GM15510 (cell line): ENCODE results near the gene FLT3LG.
A peak's percentile ranks its signal among the peaks of the same experiment; 100 is the strongest.

ENCODE experiments used
- POLR2A ChIP-seq: IDR thresholded peaks from 3 replicates; pipeline ENCODE4 v1.6.1; 2011; ENCODE audit warnings: borderline replicate concordance; ENCODE audit not compliant: insufficient read length; ENCODE audit errors: extremely low read depth

The FLT3LG gene

GRCh38 chr19:49488863-49489537 is 15.0 kb downstream of the FLT3LG start:
- TF ChIP-seq POLR2A = no peak

DNA sequence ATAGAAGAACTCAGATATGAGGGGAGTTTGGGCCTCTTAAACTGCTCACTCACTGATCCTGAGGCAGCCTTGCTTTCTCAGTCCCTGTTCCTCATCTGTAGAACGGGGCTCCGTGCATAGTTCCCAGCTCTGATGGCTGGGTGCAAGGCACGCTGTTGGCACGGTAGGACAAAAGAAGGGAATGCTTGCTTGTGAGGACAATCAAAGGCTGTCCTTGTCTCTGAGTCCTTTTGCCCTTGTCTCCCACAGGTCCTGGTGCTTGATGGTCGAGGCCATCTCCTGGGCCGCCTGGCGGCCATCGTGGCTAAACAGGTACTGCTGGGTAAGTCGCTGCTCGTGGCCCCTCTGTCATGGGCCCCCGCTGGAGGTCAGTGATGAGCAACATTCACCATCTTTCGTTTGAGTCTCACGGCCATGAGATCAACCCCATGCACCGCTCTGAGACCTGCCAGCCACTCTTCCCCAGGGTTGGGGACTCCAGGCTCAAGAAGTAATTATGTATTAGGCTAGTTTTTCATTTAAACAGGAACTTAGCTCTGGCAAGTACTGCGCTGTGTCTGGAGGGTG is 15.7 kb downstream of the FLT3LG start:
- no peak for TF ChIP-seq POLR2A

DNA sequence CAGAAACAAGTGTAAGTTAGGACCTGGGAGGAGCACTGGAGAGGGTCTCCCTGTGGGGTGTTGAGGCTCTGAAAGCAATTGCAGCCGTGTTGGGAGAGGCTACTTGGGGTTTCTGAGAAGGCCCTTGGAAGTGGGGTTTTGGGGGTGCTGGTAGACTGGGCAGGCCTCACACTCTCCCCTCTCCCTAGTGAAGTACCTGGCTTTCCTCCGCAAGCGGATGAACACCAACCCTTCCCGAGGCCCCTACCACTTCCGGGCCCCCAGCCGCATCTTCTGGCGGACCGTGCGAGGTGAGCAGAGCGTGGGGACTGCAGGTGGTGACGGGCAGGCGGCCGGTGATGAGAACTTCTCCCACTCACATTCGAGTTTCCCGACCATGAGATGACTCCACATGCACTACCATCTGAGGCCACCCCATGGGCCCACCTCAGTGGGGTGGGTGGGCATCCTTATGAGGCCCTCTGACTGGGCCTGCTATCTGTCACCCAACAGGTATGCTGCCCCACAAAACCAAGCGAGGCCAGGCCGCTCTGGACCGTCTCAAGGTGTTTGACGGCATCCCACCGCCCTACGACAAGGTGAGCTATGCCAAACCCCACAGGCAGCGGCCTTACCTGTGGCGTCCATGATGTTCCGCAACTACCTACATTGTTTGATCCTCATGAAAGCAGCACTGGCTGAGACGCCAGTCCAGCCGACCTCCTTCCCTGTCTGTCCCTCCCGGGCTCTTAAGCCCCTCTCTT is 16.4 kb downstream of the FLT3LG start:
- TF ChIP-seq POLR2A = no peak

DNA sequence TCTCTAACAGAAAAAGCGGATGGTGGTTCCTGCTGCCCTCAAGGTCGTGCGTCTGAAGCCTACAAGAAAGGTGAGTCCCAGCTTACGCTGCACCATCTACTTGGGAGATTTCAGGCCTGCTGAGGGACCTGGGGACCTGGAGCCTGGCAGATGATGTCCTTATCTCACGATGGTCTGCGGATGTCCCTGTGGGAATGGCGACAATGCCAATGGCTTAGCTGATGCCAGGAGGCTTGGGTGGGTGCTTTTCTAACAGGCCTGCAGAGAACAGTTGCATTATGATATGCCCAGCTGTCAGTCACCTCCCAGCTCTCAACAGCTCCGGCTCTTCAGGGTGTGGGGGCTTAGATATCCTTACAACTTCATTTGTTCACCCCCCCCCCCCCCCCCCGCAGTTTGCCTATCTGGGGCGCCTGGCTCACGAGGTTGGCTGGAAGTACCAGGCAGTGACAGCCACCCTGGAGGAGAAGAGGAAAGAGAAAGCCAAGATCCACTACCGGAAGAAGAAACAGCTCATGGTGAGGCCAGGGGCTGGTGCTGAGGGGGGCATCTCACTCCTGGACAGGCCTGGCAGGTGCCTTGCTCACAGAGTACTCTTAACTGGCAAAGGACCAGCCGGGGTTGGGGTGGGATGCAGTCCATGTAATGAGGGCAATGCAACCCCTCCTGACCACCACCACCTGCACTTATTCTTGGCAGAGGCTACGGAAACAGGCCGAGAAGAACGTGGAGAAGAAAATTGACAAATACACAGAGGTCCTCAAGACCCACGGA is 17.2 kb downstream of the FLT3LG start:
- no peak for TF ChIP-seq POLR2A

GRCh38 chr19:49491804-49492572 is 18.0 kb downstream of the FLT3LG start:
- no peak for TF ChIP-seq POLR2A

GRCh38 chr19:49492573-49493405 is 18.8 kb downstream of the FLT3LG start:
- TF ChIP-seq POLR2A = peak; percentile 49

DNA sequence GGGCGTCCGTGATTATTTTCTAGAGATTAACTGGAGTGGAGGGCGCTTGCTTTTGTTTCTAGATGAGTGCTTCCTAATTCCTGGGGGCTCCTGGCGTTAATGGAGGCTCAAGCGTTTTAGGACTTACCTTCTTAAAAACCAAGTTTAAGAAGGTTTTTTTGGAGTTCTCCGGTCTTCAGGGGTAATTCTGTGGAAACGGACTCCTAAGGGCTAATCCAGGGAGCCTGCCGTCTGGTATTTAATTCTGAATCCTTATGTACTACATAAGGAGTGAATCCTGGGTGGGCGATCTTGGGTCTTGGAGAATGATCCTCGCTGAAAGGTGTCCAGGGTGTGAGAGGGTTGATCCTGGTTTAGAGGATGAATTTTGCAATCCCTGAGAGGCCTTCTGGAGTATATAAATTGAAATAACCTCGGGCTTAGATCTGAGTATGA is 22.6 kb downstream of the FLT3LG start:
- TF ChIP-seq POLR2A = no peak

DNA sequence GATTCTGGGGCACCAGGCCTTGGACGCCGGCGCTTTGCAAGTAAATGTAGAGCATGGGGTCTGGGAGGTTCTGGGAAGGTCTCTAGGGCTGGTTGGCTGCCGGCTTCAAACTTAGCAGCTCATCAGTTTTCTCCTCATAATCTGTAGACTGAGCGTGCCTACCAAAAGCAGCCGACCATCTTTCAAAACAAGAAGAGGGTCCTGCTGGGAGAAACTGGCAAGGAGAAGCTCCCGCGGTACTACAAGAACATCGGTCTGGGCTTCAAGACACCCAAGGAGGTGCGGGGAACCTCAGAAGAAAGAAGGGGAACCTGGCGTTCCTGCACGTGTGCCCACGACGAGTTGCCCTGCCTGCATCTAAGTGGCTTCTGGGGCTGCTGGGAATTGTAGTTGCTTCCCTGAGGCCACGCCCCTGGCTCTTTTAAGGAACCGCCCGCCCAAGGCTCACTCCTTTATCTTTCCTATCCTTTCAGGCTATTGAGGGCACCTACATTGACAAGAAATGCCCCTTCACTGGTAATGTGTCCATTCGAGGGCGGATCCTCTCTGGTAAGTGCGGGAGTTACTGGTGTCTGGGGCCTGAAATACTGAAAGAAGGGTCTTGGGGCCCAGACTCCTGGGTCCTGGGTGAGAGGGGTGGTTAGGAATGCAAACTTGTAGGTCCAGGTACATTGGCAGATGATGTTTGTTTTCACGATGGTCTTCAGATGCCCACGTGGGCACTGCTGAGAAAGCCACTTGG is 23.2 kb downstream of the FLT3LG start:
- TF ChIP-seq POLR2A = peak; percentile 46

- TF ChIP-seq POLR2A = no peak
Measured at GRCh38 chr19:49497789-49498103, 23.7 kb downstream of the FLT3LG start.

- no peak for TF ChIP-seq POLR2A
Measured at GRCh38 chr19:49498475-49498874, 24.5 kb downstream of the FLT3LG start.

DNA sequence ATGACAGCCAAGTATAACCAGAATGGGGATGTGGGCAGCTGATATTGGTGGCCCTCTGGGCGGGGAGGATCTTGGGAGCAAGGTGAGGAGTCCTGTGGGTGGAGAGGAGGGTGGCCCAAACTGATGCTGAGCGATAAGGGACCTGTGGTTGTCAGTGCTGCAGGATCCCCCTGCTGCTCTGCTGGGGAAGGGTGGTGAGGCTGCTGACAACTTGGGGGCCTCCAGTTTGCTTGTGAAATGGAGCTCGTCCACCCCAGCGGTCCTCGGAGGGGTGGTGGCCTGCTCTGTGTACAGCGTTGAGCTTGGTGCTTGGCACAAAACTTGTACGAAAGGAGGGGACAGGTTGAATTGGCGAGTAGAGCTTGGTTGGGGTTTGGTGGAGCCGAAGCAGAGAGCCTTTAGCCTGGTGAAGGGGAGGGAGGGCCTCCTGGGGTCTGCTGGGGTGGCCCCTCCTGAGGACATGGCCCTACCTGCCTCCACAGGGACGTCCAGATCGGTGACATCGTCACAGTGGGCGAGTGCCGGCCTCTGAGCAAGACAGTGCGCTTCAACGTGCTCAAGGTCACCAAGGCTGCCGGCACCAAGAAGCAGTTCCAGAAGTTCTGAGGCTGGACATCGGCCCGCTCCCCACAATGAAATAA is 25.1 kb downstream of the FLT3LG start:
- no peak for TF ChIP-seq POLR2A

DNA sequence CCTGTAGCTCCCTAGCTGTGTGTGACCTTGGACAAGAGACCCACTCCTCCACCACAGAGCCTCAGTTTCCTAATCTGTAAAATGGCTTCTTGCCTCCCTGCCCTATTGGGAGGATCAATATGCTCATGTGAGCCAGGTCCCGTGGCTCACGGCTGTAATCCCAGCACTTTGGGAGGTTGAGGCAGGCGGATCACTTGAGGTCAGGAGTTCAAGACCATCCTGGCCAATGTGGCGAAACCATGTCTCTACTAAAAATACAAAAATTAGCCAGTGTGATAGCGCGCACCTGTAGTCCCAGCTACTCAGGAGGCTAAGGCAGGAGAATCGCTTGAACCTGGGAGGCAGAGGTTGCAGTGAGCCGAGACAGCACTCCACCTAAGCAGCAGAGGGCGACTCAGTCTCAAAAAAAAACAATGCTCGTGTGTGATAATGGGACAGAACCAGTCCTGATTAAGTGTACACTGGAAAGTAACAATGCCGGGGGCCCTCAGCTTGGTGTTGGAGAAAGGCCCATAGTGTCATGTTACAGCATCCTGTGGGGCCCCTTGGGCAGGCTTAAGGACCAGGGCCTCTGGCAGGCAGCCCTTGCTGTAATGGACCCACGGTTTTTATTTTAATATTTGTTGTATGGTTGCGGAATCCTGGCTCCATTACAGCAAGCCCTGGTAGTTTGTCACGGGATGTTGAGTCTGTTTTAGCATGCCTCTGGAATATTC is 29.0 kb downstream of the FLT3LG start:
- no peak for TF ChIP-seq POLR2A

- no peak for TF ChIP-seq POLR2A
Measured at GRCh38 chr19:49503582-49503962, 29.6 kb downstream of the FLT3LG start.
